BLaER1 treated with 17β-estradiol and CSF1 and Interleukin-3, amounts not matched to agents 10 nM and 100 nM (cell line): ENCODE results near the gene ADGRV1.

Experiments
- H3K27ac ChIP-seq, 11 experiments: shearing (Covaris generic); formaldehyde crosslinking; 2 replicates each; pipeline ENCODE4 v1.8.1; 2022
- H3K27me3 ChIP-seq, 11 experiments: shearing (Covaris generic); formaldehyde crosslinking; 2 replicates each; pipeline ENCODE4 v1.8.1; 2022
- H3K36me3 ChIP-seq, 11 experiments: shearing (Covaris generic); formaldehyde crosslinking; 2 replicates each; pipeline ENCODE4 v1.8.1; 2022
- H3K4me1 ChIP-seq, 10 experiments: shearing (Covaris generic); formaldehyde crosslinking; 2 replicates each; pipeline ENCODE4 v1.8.1; 2022
- H3K4me2 ChIP-seq, 11 experiments: shearing (Covaris generic); formaldehyde crosslinking; 2 replicates each; pipeline ENCODE4 v1.8.1; 2022
- H3K4me3 ChIP-seq, 10 experiments: shearing (Covaris generic); formaldehyde crosslinking; 2 replicates each; pipeline ENCODE4 v1.8.1; 2022
- H3K9ac ChIP-seq, 11 experiments: shearing (Covaris generic); formaldehyde crosslinking; 2 replicates each; pipeline ENCODE4 v1.8.1; 2022
- H3K9me3 ChIP-seq, 11 experiments: shearing (Covaris generic); formaldehyde crosslinking; replicated peaks in 1 of 11; 2 replicates each; pipeline ENCODE4 v1.8.1; 2022
- H4K20me1 ChIP-seq, 11 experiments: shearing (Covaris generic); formaldehyde crosslinking; 2 replicates each; pipeline ENCODE4 v1.8.1; 2022
- Cebpa-rat ChIP-seq, 11 experiments: shearing (Covaris generic); IDR thresholded peaks; 2 replicates each; pipeline ENCODE4 v1.8.1; 2022

The ADGRV1 gene

GRCh38 chr5:91091471-91092234, 533.1 kb downstream of the ADGRV1 start:
- Histone ChIP-seq H3K9me3 (no peaks in the 10 kb centered on the region), H3K27ac (no peak overlapping the region), H3K36me3 (no peaks in the 10 kb centered on the region), H3K4me1 (no peaks in the 10 kb centered on the region), H3K9ac (no peak overlapping the region), H3K4me2 (no peak overlapping the region), H4K20me1 (no peaks in the 10 kb centered on the region), H3K4me3 (no peak overlapping the region), H3K27me3 (no peaks in the 10 kb centered on the region)
- TF ChIP-seq Cebpa-rat (IDR thresholded peaks at IDR 0.05): no peak

GRCh38 chr5:91092859-91093783, 534.5 kb downstream of the ADGRV1 start:
- Histone ChIP-seq H3K36me3 (no peaks in the 10 kb centered on the region), H3K4me1 (no peaks in the 10 kb centered on the region), H3K4me3 (no peak overlapping the region), H4K20me1 (no peaks in the 10 kb centered on the region), H3K4me2 (no peak overlapping the region), H3K9me3 (no peaks in the 10 kb centered on the region), H3K9ac (no peak overlapping the region), H3K27ac (no peak overlapping the region), H3K27me3 (no peaks in the 10 kb centered on the region)
- no peak for TF ChIP-seq Cebpa-rat (IDR thresholded peaks at IDR 0.05)

DNA sequence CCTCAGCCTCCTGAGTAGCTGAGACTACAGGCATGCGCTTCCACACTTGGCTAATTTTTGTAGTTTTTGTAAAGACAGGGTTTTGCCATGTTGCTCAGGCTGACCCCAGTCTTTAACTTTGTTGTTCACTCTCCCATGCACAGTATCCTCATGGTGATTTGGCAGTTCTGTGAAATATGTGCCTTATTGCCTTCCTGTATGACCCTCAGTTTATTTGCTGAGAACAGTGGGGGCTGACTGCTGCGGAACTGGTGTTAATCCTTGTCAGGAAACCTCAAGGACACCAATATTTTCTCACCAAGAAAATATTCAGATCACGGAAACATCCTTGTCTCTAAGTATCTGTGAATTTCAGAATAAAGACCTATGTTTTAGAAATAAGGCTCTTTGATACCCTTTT, 536.7 kb downstream of the ADGRV1 start:
- H3K9me3 ChIP-seq: no peaks in the 10 kb centered on the region
- no peaks in the 10 kb centered on the region for H4K20me1 ChIP-seq
- no peaks in the 10 kb centered on the region for H3K4me1 ChIP-seq
- TF ChIP-seq Cebpa-rat (IDR thresholded peaks at IDR 0.05): no peak
- no peaks in the 10 kb centered on the region for H3K36me3 ChIP-seq
- no peak overlapping the region for H3K27ac ChIP-seq
- H3K4me2 ChIP-seq: no peak overlapping the region
- no peaks in the 10 kb centered on the region for H3K27me3 ChIP-seq
- H3K9ac ChIP-seq: no peak overlapping the region
- H3K4me3 ChIP-seq: no peak overlapping the region

DNA sequence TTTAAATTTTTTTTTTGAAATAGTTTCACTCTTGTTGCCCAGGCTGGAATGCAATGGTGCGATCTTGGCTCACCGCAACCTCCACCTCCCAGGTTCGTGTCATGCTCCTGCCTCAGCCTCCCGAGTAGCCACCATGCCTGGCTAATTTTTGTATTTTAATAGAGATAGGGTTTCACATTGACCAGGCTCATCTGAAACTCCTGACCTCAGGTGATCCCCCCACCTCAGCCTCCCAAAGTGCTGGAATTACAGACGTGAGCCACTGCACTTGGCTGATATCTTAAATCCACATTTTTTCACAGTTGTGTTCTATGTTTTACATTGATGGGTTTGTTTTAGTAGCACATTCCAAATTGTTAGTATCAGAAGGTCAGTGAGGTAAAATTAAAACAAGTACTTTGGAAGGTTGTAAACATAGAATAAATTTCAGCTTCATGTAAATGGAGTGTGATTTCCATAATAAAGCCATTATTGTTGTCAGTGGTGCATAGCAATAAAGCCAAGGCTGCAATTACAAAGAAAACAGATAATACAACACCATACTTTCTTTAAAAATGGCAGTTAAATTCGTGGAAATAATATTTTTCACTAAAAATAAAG, 537.3 kb downstream of the ADGRV1 start:
- H3K9me3 ChIP-seq: no peaks in the 10 kb centered on the region
- H3K4me1 ChIP-seq: no peaks in the 10 kb centered on the region
- H4K20me1 ChIP-seq: no peaks in the 10 kb centered on the region
- no peak for TF ChIP-seq Cebpa-rat (IDR thresholded peaks at IDR 0.05)
- H3K4me2 ChIP-seq: no peak overlapping the region
- H3K4me3 ChIP-seq: no peak overlapping the region
- no peaks in the 10 kb centered on the region for H3K36me3 ChIP-seq
- no peak overlapping the region for H3K9ac ChIP-seq
- H3K27me3 ChIP-seq: no peaks in the 10 kb centered on the region
- no peak overlapping the region for H3K27ac ChIP-seq

- Histone ChIP-seq H3K36me3 (no peaks in the 10 kb centered on the region), H3K27ac (no peak overlapping the region), H3K4me2 (no peak overlapping the region), H4K20me1 (no peaks in the 10 kb centered on the region), H3K27me3 (no peaks in the 10 kb centered on the region), H3K9ac (no peak overlapping the region), H3K4me3 (no peak overlapping the region), H3K4me1 (peaks cover 0 to 9% (median 0%) of the 10 kb centered on the region in 10 experiments; a peak in 4 of 20 replicates), H3K9me3 (no peaks in the 10 kb centered on the region)
- TF ChIP-seq Cebpa-rat (IDR thresholded peaks at IDR 0.05): no peak
Observed at GRCh38 chr5:91098541-91098940, 539.9 kb downstream of the ADGRV1 start.

DNA sequence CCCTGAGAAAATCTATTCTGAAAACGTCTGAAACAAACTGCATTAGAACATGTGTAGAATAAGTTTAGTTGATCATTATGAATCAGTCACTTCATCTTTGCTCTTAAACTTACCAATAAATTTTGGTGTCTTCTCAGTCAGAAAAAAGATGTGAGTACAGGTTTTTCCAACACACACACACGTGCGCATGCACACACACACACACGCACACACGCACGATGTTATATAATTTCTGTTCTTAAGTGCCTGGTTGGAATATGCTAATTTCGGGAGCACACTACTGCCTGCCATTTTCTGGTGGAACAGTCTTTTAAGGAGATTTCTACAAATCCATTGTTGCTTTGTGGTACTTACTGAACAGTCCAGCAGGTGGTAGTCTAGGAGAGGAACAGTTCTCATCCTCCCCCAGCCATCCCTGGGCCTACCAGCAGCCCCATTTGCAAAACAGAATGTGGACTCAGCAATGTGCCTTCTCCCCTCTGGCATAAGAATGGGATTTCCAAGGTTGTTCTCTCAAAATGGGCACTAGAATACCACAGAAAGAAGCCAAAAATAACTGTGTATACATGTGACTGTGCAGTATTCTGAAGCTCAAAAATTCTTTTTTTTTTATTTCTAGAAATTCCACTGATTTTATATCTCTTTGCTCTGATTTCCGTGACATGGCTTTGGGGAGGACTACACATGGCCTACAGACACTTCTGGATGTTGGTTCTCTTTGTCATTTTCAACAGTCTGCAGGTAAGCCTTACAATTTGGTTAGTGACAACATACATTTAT, 543.2 kb downstream of the ADGRV1 start:
- Histone ChIP-seq H3K9me3 (peaks cover 0 to 17% (median 6%) of the 10 kb centered on the region in 11 experiments; a peak in 13 of 22 replicates), H3K36me3 (no peaks in the 10 kb centered on the region), H3K9ac (no peak overlapping the region), H3K27ac (0 out of 22 replicates have a peak overlapping the region, but pooled peaks of 1 of the 11 experiments have one; percentile 24), H3K27me3 (no peaks in the 10 kb centered on the region), H4K20me1 (no peaks in the 10 kb centered on the region), H3K4me1 (peaks cover 0 to 14% (median 0%) of the 10 kb centered on the region in 10 experiments; a peak in 4 of 20 replicates), H3K4me3 (no peak overlapping the region), H3K4me2 (no peak overlapping the region)
- no peak for TF ChIP-seq Cebpa-rat (IDR thresholded peaks at IDR 0.05)

DNA sequence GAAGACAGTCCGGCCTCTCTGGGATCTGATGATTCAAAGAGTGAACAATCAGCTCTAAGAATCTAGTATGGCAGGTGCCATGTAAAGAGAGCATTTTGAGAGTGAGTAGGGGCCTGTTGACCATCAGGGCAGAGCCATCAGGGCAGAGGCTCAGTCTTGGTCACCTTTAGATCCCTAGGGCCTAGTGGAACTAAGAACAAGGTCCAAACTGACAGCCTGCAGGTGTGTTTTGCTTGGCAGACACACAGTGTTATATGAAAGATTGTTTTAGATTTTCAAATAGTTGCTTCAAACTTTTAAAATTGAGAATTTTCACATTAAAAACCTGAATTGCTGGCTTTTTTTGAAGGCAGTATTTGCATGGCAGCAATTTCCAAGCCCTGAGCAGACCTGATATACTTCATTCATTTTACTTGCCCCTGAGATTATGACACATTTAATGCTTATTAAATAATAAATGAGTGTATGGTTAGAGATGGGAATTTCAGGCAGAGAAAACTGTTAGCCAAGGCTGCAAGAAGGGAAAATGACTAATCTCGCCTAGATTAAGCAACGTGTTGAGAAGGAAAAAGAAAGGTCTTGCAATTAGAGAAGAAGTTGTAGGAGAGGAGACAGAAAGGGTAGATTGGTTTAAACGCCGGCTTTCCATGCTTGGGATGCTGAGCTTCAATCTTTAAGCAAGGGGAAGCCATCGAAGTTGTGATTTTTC, 544.9 kb downstream of the ADGRV1 start:
- Histone ChIP-seq H3K9me3 (peaks cover 0 to 17% (median 6%) of the 10 kb centered on the region in 11 experiments; a peak in 13 of 22 replicates), H3K4me2 (peak overlapping the region in 2 of 11 experiments; percentile 0 to 26; a peak in 4 of 22 replicates), H3K4me1 (peaks cover 0 to 14% (median 0%) of the 10 kb centered on the region in 10 experiments; a peak in 4 of 20 replicates), H3K9ac (no peak overlapping the region), H3K4me3 (no peak overlapping the region), H3K27me3 (no peaks in the 10 kb centered on the region), H4K20me1 (no peaks in the 10 kb centered on the region), H3K27ac (no peak overlapping the region), H3K36me3 (no peaks in the 10 kb centered on the region)
- TF ChIP-seq Cebpa-rat (IDR thresholded peaks at IDR 0.05): no peak

DNA sequence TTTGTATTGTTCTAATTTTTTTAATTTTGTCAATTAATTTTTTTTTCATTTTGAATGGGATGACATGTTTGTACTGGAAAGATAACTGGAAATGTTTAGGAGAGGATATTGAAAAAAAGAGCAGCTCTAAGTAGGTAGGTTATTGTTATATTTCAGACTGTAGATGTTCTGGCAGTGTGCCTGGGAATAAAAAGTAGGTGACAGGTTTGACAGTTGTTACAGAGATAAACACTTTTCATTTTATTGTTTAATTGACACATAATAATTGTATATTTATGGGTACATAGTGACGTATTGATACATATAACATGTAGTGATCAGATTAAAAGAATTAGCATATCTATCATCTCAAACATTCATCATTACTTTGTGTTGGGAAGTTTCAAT, 545.5 kb downstream of the ADGRV1 start:
- H4K20me1 ChIP-seq: no peaks in the 10 kb centered on the region
- peaks cover 0 to 17% (median 6%) of the 10 kb centered on the region in 11 experiments; a peak in 13 of 22 replicates for H3K9me3 ChIP-seq
- no peaks in the 10 kb centered on the region for H3K36me3 ChIP-seq
- H3K9ac ChIP-seq: no peak overlapping the region
- no peaks in the 10 kb centered on the region for H3K27me3 ChIP-seq
- peak overlapping the region in 1 of 11 experiments; percentile 26; a peak in 3 of 22 replicates for H3K4me2 ChIP-seq
- no peak overlapping the region for H3K4me3 ChIP-seq
- H3K27ac ChIP-seq: no peak overlapping the region
- no peak for TF ChIP-seq Cebpa-rat (IDR thresholded peaks at IDR 0.05)
- H3K4me1 ChIP-seq: peaks cover 0 to 14% (median 0%) of the 10 kb centered on the region in 10 experiments; a peak in 4 of 20 replicates
